Gastrocnemius medialis (tissue), 4 donors: ENCODE data around the gene INKA1.

ENCODE experiments used
- POLR2A ChIP-seq, 2 donors: fragments of 450-650 bp; IDR thresholded peaks; one replicate each; pipeline ENCODE4 v1.6.1; 2017; ENCODE audit warnings: antibody characterized with exemption in 2 of 2, mild to moderate bottlenecking in 2 of 2, moderate library complexity in 2 of 2
- TF ChIP-seq, protein P1 (sequence below), 5 experiments: fragments of 450-650 bp in 3 of 5; fragments of 200-600 bp in 2 of 5; sonication (generic) in 2 of 5; IDR thresholded peaks in 4 of 5; conservative IDR thresholded peaks in 1 of 5; 1 replicate in 4 of 5; 2 replicates in 1 of 5; pipeline ENCODE4 v1.5.1; 2016 to 2019; ENCODE audit warnings: antibody characterized with exemption in 5 of 5, mild to moderate bottlenecking in 3 of 5, moderate library complexity in 3 of 5

DNA sequence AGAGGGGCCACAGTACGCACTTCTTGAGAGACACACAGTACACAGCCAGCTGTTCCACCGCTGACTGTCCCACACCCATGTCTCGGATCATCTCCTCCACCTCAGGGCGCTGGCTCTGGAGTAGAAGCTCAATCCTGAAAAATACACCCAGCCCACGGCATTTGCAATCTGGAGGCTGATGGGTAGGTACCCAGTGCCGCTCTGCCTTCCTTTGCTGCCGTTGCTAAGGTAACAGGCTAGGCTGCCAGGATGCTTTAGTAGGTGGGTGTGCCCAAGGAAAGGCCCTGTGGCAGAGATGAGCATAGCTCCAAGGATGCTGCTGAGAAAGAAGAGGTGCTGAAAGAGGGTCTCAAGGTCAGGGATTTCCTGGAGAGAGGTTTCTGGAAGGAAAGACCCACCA, 38.7 kb downstream of the INKA1 start:
- TF ChIP-seq, protein P1, sequence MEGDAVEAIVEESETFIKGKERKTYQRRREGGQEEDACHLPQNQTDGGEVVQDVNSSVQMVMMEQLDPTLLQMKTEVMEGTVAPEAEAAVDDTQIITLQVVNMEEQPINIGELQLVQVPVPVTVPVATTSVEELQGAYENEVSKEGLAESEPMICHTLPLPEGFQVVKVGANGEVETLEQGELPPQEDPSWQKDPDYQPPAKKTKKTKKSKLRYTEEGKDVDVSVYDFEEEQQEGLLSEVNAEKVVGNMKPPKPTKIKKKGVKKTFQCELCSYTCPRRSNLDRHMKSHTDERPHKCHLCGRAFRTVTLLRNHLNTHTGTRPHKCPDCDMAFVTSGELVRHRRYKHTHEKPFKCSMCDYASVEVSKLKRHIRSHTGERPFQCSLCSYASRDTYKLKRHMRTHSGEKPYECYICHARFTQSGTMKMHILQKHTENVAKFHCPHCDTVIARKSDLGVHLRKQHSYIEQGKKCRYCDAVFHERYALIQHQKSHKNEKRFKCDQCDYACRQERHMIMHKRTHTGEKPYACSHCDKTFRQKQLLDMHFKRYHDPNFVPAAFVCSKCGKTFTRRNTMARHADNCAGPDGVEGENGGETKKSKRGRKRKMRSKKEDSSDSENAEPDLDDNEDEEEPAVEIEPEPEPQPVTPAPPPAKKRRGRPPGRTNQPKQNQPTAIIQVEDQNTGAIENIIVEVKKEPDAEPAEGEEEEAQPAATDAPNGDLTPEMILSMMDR (IDR thresholded peaks at IDR 0.05 in 4 of 5, conservative IDR thresholded peaks at IDR 0.05 in 1 of 5): no peak
- TF ChIP-seq POLR2A (IDR thresholded peaks at IDR 0.05): no peak
